Measurements from ENCODE around the gene GFAP.

GRCh38 chr17:44922746-44923470 lies 7.6 kb upstream of the GFAP start:
- TF ChIP-seq POLR2A (IDR thresholded peaks at IDR 0.05; ENCODE audit: low read depth, low read length) = no peak
- TF ChIP-seq POLR2AphosphoS5 (IDR thresholded peaks at IDR 0.05; ENCODE audit: low read depth, low read length) = no peak
